Peyer's patch (tissue), 4 donors: Measurements from ENCODE around the gene MADCAM1. TPM values are rescaled to one million over a fixed set of nuclear protein-coding genes. Genes with fewer than 3 reads are reported as not detected.

Experiments used
- DNase-seq, 3 donors: peaks; one replicate each; pipeline ENCODE4 v3.0.0-alpha.2; 2017 to 2019
- H3K27ac ChIP-seq, 4 donors: fragments of 200-600 bp; sonication (generic); one replicate each; pipeline ENCODE4 v1.5.1; 2016 to 2019
- H3K27me3 ChIP-seq, 2 donors: fragments of 200-600 bp; sonication (generic); one replicate each; pipeline ENCODE4 v1.5.1; 2019
- H3K36me3 ChIP-seq, 3 donors: fragments of 200-600 bp; sonication (generic); one replicate each; pipeline ENCODE4 v1.5.1; 2016 to 2019
- H3K4me1 ChIP-seq, 4 donors: fragments of 200-600 bp; sonication (generic); one replicate each; pipeline ENCODE4 v1.5.1; 2016 to 2019
- H3K4me3 ChIP-seq, 4 donors: fragments of 200-600 bp; sonication (generic); 1 replicate in 3 of 4; 2 replicates in 1 of 4; pipeline ENCODE4 v1.5.1; 2016 to 2019; ENCODE audit warnings: mild to moderate bottlenecking in 1 of 4
- H3K9me3 ChIP-seq, 4 donors: fragments of 200-600 bp; sonication (generic); one replicate each; pipeline ENCODE4 v1.5.1; 2016 to 2019; ENCODE audit warnings: mild to moderate bottlenecking in 1 of 4
- CTCF ChIP-seq, 6 experiments: fragments of 450-650 bp in 4 of 6; fragments of 200-600 bp in 2 of 6; sonication (generic) in 1 of 6; IDR thresholded peaks; one replicate each; pipeline ENCODE4 v1.5.1; 2017 to 2019; ENCODE audit warnings: antibody characterized with exemption in 6 of 6, mild to moderate bottlenecking in 3 of 6, moderate library complexity in 1 of 6
- POLR2A ChIP-seq, 2 donors: fragments of 450-650 bp; IDR thresholded peaks; one replicate each; pipeline ENCODE4 v1.5.1; 2017; ENCODE audit warnings: antibody characterized with exemption in 2 of 2, mild to moderate bottlenecking in 2 of 2, moderate library complexity in 2 of 2
- total RNA-seq, 4 donors: library from RNA; depleted of rRNA; stranded (reverse); fragments of >200 nt; gene quantifications; one replicate each; pipeline ENCODE4 v1.1.0, GENCODE V29; 2016

The MADCAM1 gene
- total RNA-seq, 4 donors from 2014 or later: 1.4 to 25.6 (median 5.1) TPM

GRCh38 chr19:506404-507285 is 10.4 kb downstream of the MADCAM1 start:
- H3K36me3 ChIP-seq: peaks cover 0 to 6% (median 0%) of the 10 kb centered on the region in 3 donors
- peak overlapping the region; percentile 84 to 100 (median 99) for H3K4me3 ChIP-seq
- peak; percentile 95 to 99 (median 96) for DNase-seq
- H3K27ac ChIP-seq: peak overlapping the region; percentile 84 to 98 (median 94)
- TF ChIP-seq POLR2A (IDR thresholded peaks at IDR 0.05) (no peak), CTCF (IDR thresholded peaks at IDR 0.05) (peak; percentile 94 to 99 (median 98))
- peaks cover 5 to 40% (median 16%) of the 10 kb centered on the region in 4 donors for H3K4me1 ChIP-seq
- no peaks in the 10 kb centered on the region for H3K9me3 ChIP-seq
- H3K27me3 ChIP-seq: no peaks in the 10 kb centered on the region

- TF ChIP-seq CTCF (IDR thresholded peaks at IDR 0.05) (peak in 4 of 6 experiments; percentile 19 to 33 (median 24)), POLR2A (IDR thresholded peaks at IDR 0.05) (peak; percentile 14 to 21)
- peaks cover 5 to 40% (median 17%) of the 10 kb centered on the region in 4 donors for H3K4me1 ChIP-seq
- DNase-seq: peak; percentile 88 to 94 (median 91)
- H3K36me3 ChIP-seq: peaks cover 0 to 6% (median 0%) of the 10 kb centered on the region in 3 donors
- peak within 1 kb of the TSS; percentile 84 to 98 (median 94) for H3K27ac ChIP-seq
- H3K9me3 ChIP-seq: no peaks in the 10 kb centered on the region
- H3K4me3 ChIP-seq: peak within 1 kb of the TSS; percentile 84 to 100 (median 99)
- H3K27me3 ChIP-seq: no peaks in the 10 kb centered on the region
These were observed 11.3 kb downstream of the MADCAM1 start, which contains the start of gene TPGS1 for GRCh38 chr19:507286-508203. Gene TPGS1 (plus strand): TSS chr19:507497. CDS start chr19:507507, 10 bp downstream.

DNA sequence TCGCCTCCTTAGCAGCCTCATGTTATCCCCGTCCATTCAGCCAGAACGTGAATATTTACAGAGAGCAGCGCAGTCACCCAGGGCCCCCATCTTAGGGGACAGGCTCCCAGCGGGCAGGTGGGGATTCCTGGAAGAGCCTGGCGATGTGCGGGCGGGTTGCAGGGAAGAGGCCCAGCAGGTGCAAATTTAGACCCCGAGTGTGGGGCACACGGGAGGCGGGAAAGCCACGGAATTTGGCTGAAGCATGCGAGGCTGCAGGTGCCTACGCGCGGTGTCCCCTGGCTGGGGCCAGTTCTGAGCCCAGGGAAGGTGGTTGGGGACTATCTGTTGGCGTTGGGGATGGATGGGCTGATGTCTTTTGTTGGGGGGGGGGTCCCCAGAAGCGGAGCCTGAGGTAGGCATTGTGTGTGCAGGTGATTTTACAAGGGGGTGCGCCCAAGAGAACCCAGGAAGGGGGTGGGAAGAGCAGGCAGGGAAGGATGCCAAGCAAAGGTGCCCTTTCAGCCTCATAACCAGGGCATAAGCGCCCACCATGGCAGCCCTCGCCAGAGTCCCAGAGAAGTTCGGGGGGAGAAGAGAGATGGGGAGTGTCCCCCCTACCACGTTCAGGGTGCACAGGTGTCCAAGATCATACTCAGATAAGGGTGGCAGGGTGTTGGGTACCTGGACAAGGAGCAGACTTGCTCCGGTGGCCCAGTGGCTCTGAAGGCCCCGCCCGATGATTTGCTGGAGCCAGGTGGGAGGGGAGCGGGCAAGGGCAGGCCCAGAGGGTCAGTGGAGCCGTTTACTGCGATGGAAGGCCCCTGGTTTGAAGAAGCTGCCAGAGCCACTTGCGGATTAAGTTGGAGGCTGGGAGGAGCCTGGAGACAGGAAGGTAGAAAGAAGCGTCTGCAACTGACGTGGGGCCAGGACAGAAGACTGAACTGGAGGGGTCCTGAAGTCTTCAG is 12.2 kb downstream of the MADCAM1 start:
- no peaks in the 10 kb centered on the region for H3K9me3 ChIP-seq
- H3K27ac ChIP-seq: peak overlapping the region in 3 of 4 donors; percentile 84 to 98 (median 94)
- H3K27me3 ChIP-seq: no peaks in the 10 kb centered on the region
- DNase-seq: no peak
- peaks cover 0 to 6% (median 0%) of the 10 kb centered on the region in 3 donors for H3K36me3 ChIP-seq
- peaks cover 5 to 40% (median 17%) of the 10 kb centered on the region in 4 donors for H3K4me1 ChIP-seq
- TF ChIP-seq CTCF (IDR thresholded peaks at IDR 0.05): no peak
- TF ChIP-seq POLR2A (IDR thresholded peaks at IDR 0.05): no peak
- peak overlapping the region; percentile 84 to 100 (median 99) for H3K4me3 ChIP-seq

- Histone ChIP-seq H3K4me3 (peak overlapping the region; percentile 25 to 45 (median 36)), H3K9me3 (no peaks in the 10 kb centered on the region), H3K36me3 (peaks cover 0 to 6% (median 0%) of the 10 kb centered on the region in 3 donors), H3K4me1 (peaks cover 5 to 40% (median 17%) of the 10 kb centered on the region in 4 donors), H3K27me3 (no peaks in the 10 kb centered on the region), H3K27ac (peak overlapping the region; percentile 75 to 78 (median 76))
- DNase-seq: peak; percentile 80 to 92 (median 89)
- TF ChIP-seq CTCF (IDR thresholded peaks at IDR 0.05) (peak; percentile 97 to 98 (median 98)), POLR2A (IDR thresholded peaks at IDR 0.05) (no peak)
These were observed 14.4 kb downstream of the MADCAM1 start for GRCh38 chr19:510606-511100.
